GM19025 (cell line): Measurements from ENCODE around the gene TNF.

Source experiments
- ATAC-seq: cut with Tn5 transposase; IDR thresholded peaks from one replicate; pipeline ENCODE4 v1.9.1; 2021; ENCODE audit warnings: mild to moderate bottlenecking, low read depth, moderate library complexity; ENCODE audit not compliant: unreplicated experiment

TNF gene

DNA sequence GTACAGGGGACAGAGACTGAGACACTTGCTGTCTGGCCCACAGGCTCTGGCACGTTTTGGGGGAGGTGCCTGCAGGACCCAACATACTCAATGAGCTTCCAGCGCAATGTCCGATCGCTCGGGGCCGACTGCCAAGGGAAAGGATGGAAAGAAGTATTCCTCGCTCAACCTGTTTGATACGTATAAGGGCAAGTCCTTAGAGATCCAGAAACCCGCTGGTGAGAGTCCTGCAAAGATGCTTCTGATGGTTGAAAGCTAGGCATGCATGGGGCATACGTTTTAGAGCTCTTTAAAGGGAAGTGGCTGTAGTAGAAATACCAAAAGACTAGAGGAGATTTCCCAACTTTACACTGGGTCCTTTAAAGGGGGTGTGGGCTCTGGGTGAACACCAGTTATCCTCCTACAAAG lies 47.3 kb downstream of the TNF start:
- no peak for ATAC-seq

DNA sequence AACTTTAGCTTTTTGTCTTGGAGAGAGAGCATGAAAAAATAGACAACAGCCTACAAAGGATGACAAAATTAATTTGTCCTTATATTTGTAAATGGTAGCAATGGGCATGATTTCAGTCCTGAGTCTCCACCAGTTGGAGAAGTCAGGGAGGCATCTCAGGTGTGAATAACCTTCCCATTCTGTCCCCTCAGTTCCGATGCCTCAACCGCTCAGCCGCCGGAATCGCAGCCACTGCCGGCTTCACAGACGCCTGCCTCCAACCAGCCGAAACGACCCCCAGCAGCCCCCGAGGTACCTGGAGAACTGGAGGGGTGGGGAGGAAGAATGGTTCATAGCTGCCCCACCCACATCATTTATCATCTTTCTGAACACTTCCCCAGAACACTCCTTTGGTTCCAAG lies 48.7 kb downstream of the TNF start:
- ATAC-seq, result no peak

DNA sequence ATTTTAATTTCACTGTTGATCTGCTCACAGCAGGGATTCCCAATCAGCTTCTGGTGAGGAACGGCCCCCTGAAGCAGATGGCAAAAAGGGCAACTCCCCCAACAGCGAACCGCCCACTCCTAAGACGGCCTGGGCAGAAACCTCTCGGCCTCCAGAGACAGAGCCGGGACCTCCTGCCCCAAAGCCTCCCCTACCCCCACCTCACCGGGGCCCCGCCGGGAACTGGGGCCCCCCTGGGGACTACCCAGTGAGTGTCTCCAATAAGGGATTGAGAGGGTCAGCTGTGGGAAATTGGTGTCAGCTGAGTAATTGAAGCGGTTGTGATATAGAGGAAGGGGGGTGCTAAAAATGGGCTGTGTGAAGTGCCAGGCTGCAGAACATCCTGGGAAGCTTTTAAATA lies 51.6 kb downstream of the TNF start:
- ATAC-seq, result no peak

DNA sequence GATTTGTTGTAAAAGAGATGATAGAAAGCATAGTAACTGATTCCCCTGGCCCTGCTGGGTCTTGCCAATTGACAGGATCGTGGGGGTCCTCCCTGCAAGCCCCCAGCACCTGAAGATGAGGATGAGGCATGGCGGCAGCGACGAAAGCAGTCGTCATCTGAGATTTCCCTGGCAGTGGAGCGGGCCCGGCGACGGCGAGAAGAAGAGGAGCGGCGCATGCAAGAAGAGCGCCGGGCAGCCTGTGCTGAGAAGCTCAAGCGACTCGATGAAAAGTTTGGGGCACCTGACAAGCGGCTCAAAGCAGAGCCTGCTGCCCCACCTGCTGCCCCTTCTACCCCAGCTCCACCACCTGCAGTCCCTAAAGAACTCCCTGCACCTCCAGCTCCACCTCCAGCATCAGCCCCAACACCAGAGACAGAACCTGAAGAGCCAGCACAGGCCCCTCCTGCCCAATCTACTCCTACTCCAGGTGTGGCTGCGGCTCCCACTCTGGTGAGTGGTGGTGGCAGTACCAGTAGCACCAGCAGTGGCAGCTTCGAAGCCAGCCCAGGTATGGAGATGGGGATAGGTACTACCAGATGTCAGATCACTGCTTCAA lies 52.4 kb downstream of the TNF start:
- ATAC-seq, result no peak
